AG04449 (cell line): Measurements from ENCODE around the gene HEPN1.

Source experiments
- CTCF ChIA-PET: fragments of 350-600 bp; formaldehyde crosslinking; extraction: SDS; loops from one replicate; lab custom pipeline; 2021; ENCODE audit warnings: antibody characterized with exemption; lab: Yijun Ruan, JAX
- POLR2A ChIA-PET: fragments of 400-600, 350-600 bp; formaldehyde crosslinking; extraction: SDS; loops from one replicate; lab custom pipeline; 2020; ENCODE audit warnings: antibody characterized with exemption, inconsistent platforms; lab: Yijun Ruan, JAX
- DNase-seq: peaks from one replicate; pipeline ENCODE4 v3.0.0-alpha.2; 2010; ENCODE audit warnings: low read depth, low spot score
- H3K4me3 ChIP-seq: 2 replicates; pipeline ENCODE4 v1.5.1; 2011; ENCODE audit warnings: low read depth, mild to moderate bottlenecking, control low read depth, low read length
- TF ChIP-seq, protein P1 (sequence below): IDR thresholded peaks from one replicate; pipeline ENCODE4 v1.5.1; 2011; ENCODE audit warnings: mild to moderate bottlenecking, moderate library complexity, low read length, control low read depth, inconsistent platforms; ENCODE audit not compliant: insufficient read depth; ENCODE audit errors: missing control alignments

HEPN1 gene

DNA sequence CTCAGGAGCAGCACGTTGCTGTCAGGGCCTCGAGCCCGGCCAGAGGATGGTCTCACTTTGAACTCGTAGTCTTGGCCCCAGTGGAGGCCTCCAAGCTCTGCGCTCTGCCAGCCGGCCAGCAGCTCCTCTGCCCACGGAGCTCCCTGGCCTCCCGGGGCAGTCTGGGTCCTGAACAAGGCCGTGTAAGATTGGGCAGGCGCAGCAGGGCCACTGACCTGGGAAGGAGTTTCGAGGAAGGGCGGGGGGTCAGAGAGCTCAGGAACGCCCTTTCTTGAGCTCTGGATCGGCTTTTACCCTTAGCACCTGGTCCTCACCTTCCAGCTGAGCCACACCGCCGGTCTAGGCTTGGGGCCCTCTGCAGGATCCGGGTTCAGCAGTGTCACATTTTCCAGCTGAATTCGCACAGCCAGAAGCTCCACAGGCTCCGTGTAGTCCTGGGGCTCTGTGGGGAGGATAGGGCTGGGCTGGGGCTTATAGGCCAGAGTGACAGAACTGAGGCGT is 23.5 kb upstream of the HEPN1 start:
- TF ChIP-seq, protein P1, sequence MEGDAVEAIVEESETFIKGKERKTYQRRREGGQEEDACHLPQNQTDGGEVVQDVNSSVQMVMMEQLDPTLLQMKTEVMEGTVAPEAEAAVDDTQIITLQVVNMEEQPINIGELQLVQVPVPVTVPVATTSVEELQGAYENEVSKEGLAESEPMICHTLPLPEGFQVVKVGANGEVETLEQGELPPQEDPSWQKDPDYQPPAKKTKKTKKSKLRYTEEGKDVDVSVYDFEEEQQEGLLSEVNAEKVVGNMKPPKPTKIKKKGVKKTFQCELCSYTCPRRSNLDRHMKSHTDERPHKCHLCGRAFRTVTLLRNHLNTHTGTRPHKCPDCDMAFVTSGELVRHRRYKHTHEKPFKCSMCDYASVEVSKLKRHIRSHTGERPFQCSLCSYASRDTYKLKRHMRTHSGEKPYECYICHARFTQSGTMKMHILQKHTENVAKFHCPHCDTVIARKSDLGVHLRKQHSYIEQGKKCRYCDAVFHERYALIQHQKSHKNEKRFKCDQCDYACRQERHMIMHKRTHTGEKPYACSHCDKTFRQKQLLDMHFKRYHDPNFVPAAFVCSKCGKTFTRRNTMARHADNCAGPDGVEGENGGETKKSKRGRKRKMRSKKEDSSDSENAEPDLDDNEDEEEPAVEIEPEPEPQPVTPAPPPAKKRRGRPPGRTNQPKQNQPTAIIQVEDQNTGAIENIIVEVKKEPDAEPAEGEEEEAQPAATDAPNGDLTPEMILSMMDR: no peak
- CTCF ChIA-PET: interaction anchor here (0.8 to 8.6 kb wide), 3 partner anchors 19 to 247 kb away, joined by 3 to 78 read pairs (median 3); no protein-coding TSS in a partner anchor
- H3K4me3 ChIP-seq: no peak overlapping the region
- POLR2A ChIA-PET: no interaction called here
- no peak for DNase-seq

DNA sequence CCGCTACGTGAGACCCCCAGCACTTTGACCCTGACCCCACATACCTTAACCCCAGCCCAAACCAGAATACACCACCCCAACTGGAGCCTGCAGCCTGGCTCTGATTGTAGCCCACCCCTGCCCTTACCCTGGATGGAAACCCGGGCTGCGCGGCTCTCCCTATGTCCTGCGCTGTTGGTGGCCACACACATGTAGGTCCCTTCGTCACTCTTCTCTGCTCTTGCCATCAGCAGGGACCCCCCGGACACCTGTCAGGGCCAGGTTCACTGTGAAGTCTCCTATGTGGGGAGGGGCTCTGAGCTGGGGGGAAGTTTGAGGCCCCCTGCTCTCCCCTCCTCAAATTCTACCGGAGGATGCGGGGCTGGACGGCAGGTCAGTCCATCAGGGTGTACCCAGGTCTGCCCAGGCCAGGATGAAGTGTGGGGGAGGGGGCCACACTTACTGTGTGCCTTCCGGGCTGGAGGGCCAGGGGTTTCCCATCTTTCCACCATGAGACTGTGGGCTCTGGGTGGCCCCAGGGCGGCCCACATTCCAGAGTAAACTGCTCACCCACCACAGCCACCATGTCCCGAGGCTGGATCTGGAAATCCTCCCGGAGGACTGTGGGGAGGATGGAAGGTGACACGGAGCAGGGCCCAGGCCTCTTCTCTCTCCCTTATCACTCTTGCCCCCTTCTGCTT is 22.8 kb upstream of the HEPN1 start:
- ChIA-PET CTCF (interaction anchor here (1.0 to 8.6 kb wide), 4 partner anchors 8 to 30 kb away, joined by 3 to 78 read pairs (median 9); partner anchors contain the start of gene ROBO3), POLR2A (interaction anchor here (1.2 kb wide), 1 partner anchor 15 kb away, joined by 3 read pairs; no protein-coding TSS in a partner anchor)
- no peak overlapping the region for H3K4me3 ChIP-seq
- TF ChIP-seq, protein P1: no peak
- no peak for DNase-seq

DNA sequence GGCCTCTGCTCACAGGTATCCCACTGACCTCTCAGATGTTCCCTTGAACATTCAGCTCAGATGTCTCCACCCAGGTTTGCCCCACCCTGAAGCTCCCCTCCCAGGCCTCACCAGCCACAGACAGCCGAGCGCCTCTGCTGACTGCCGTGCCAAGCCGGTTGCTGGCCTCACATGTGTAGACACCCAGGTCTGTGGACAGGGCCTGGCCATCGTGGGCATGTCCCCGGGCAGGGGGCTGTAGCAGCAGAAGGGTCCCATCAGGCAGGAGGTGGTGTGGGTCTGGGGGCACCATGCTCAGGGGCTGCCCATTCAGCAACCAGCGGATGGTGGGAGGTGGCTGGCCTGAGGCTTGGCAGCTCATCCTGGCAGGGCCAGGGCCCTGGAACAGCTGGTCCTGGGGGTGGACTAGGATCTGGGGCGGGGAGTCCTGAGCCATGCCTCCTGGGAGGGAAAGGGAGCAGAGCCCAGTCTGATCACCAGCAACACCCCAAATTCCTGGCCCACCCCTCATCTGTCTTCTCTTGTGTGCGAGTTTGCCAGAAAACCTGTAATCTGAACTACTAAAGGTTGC is 22.1 kb upstream of the HEPN1 start:
- no peak overlapping the region for H3K4me3 ChIP-seq
- TF ChIP-seq, protein P1: no peak
- DNase-seq: no peak
- CTCF ChIA-PET: interaction anchor here (1.0 to 8.6 kb wide), 5 partner anchors 9 to 38 kb away, joined by 3 to 78 read pairs (median 6); partner anchors contain the start of gene ROBO3
- POLR2A ChIA-PET: interaction anchor here (1.2 kb wide), 1 partner anchor 16 kb away, joined by 3 read pairs; no protein-coding TSS in a partner anchor

DNA sequence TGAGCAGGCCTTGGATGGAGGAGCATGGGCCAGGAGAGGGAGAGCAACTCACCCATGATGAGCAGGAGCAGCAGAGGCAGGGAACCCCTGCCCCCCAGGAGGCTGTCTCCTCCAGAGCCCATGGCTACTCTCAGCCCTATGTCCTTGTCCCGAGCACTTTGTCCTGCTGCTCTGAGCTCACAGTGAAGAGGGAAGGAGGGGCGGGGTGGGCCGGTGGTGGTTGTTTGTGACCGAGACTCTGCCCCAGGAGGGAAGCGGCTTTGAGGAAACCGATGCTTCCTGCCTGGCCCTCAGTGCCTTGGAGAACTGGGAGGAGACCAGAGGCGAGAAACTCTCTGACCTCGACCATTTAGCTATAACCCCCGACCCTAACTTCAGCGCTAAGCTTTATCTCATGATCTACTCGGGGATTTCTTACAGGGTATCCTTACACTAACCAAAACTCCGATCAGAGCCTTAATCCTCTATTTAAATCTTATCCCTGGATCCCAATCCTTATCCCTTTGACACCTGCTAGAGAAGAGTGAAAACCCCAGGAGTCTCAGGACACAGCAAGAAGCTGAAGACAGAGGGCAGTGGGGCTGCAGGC is 21.3 kb upstream of the HEPN1 start, which contains the start of gene ROBO4:
TSS of gene ROBO4 (minus strand) at position 192 of the 589 bp plus-strand sequence. CDS start at position 122, 70 bp downstream.
- ChIA-PET POLR2A (interaction anchor here (1.2 to 2.0 kb wide), 2 partner anchors 17 to 22 kb away, joined by 3 to 11 read pairs; no protein-coding TSS in a partner anchor), CTCF (interaction anchor here (0.7 to 8.6 kb wide), 13 partner anchors 7 to 253 kb away, joined by 3 to 78 read pairs (median 4); partner anchors contain the start of genes CCDC15 and ROBO3)
- TF ChIP-seq, protein P1: no peak
- no peak for DNase-seq
- H3K4me3 ChIP-seq: no peak within 1 kb of the TSS

DNA sequence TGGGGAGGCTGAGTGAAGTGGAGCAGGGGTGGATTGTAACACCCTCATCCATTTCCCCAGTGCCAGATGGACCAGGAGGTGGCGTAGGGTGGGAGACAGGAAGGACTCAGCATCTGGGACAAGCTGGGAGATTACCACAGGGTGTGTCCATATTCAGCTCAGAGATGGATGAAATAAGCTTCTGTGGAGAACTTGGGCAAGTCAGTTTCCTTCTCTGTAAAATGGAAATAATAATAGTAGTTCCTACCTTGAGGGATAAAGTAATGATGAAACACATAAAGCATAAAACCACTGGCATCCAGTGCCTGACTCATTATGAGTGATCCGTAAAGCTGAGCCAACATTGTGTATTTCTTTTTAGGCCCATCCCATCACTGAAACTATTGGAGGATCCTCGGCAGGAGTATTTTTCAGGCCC is 20.8 kb upstream of the HEPN1 start:
- POLR2A ChIA-PET: interaction anchor here (1.0 to 2.0 kb wide), 3 partner anchors 9 to 56 kb away, joined by 4 to 11 read pairs (median 8); partner anchors contain the start of gene CCDC15
- DNase-seq: peak; percentile 56
- TF ChIP-seq, protein P1: no peak
- CTCF ChIA-PET: interaction anchor here (0.7 to 8.6 kb wide), 15 partner anchors 8 to 254 kb away, joined by 3 to 78 read pairs (median 5); partner anchors contain the start of genes CCDC15 and ROBO3
- no peak overlapping the region for H3K4me3 ChIP-seq
